Stimulated activated CD4-positive, alpha-beta T cell treated with anti-CD3 and anti-CD28 coated beads, TNF-alpha, amount 100 ng/mL, for 48 hours (primary cell): ENCODE results near the gene KBTBD2.
"Not testable (repeated sequence)": the region's sequence is repeated elsewhere in the genome, so short reads cannot be mapped to it uniquely, and the experiment has no call there.

Experiments
- DNase-seq, 3 donors: peaks; one replicate each; pipeline ENCODE4 v3.0.0-alpha.2; 2020; ENCODE audit warnings: low read depth in 3 of 3

KBTBD2 gene

GRCh38 chr7:32891043-32891799 lies at the start of gene KBTBD2:
TSS of gene KBTBD2 (minus strand) at chr7:32891760. CDS start at chr7:32879604, 12,156 bp downstream.
- peak; percentile 58 to 62 (median 59) for DNase-seq

GRCh38 chr7:32941181-32941580 lies 49.6 kb upstream of the KBTBD2 start:
- DNase-seq, result no peak

- DNase-seq, result no peak
Observed at GRCh38 chr7:32937344-32938174, 46.0 kb upstream of the KBTBD2 start.

- DNase-seq, result no peak
Observed at GRCh38 chr7:32936689-32937088, 45.1 kb upstream of the KBTBD2 start.

GRCh38 chr7:32935558-32935957 lies 44.0 kb upstream of the KBTBD2 start:
- DNase-seq, result no peak

GRCh38 chr7:32930378-32930777 lies 38.8 kb upstream of the KBTBD2 start:
- no peak for DNase-seq

GRCh38 chr7:32929430-32930143 lies 38.0 kb upstream of the KBTBD2 start:
- DNase-seq, result no peak

GRCh38 chr7:32928785-32929298 lies 37.3 kb upstream of the KBTBD2 start:
- no peak for DNase-seq

GRCh38 chr7:32921896-32922295 lies 30.3 kb upstream of the KBTBD2 start:
- no peak for DNase-seq

GRCh38 chr7:32916994-32917393 lies 25.4 kb upstream of the KBTBD2 start:
- not testable (repeated sequence) for DNase-seq

GRCh38 chr7:32916006-32916405 lies 24.4 kb upstream of the KBTBD2 start:
- DNase-seq, result no peak

GRCh38 chr7:32915041-32915536 lies 23.5 kb upstream of the KBTBD2 start:
- no peak for DNase-seq

- DNase-seq, result no peak
Observed at GRCh38 chr7:32914184-32914583, 22.6 kb upstream of the KBTBD2 start.

GRCh38 chr7:32910195-32910594 lies 18.6 kb upstream of the KBTBD2 start:
- no peak for DNase-seq

- DNase-seq, result peak; percentile 47 to 71 (median 64)
Observed at GRCh38 chr7:32905175-32905662, 13.7 kb upstream of the KBTBD2 start.

- DNase-seq, result no peak
Observed at GRCh38 chr7:32901629-32902028, 10.1 kb upstream of the KBTBD2 start.

GRCh38 chr7:32900433-32900995 lies 9.0 kb upstream of the KBTBD2 start:
- DNase-seq, result no peak

- DNase-seq, result not testable (repeated sequence)
Observed at GRCh38 chr7:32897376-32897775, 5.8 kb upstream of the KBTBD2 start.

GRCh38 chr7:32896564-32897347 lies 5.2 kb upstream of the KBTBD2 start:
- DNase-seq, result no peak

GRCh38 chr7:32894171-32894570 lies 2.6 kb upstream of the KBTBD2 start:
- no peak for DNase-seq

GRCh38 chr7:32893722-32894121 lies 2.2 kb upstream of the KBTBD2 start:
- DNase-seq, result no peak
